Measurements from ENCODE around the gene AP3S2. TPM values are rescaled to one million over a fixed set of nuclear protein-coding genes. Genes with fewer than 3 reads are reported as not detected.
A peak's percentile ranks its signal among the peaks of the same experiment; 100 is the strongest.
"Not testable (repeated sequence)": the region's sequence is repeated elsewhere in the genome, so short reads cannot be mapped to it uniquely, and the experiment has no call there.

AP3S2 gene
- total RNA-seq, 2 donors from 2014 or later: 33.0 to 35.6 TPM

GRCh38 chr15:89795996-89796395 lies 97.8 kb downstream of the AP3S2 start:
- DNase-seq (no peak), ATAC-seq (no peak)
- intact Hi-C loops (cut with DNase I): no loop called here

- DNase-seq (no peak), ATAC-seq (peak; percentile 38 to 50)
- intact Hi-C loops (cut with DNase I): no loop called here
Observed at GRCh38 chr15:89794627-89795241, 99.1 kb downstream of the AP3S2 start.

- DNase-seq: no peak
- intact Hi-C loops (cut with DNase I): loop anchor here in 1 of 2 donors (2.0 kb wide), 1 partner anchor 23 kb away; the partner anchor contains the start of gene ANPEP
- ATAC-seq: no peak
Observed at GRCh38 chr15:89792106-89792805, 101.5 kb downstream of the AP3S2 start.

- no peak for DNase-seq
- ATAC-seq: no peak
- intact Hi-C loops (cut with DNase I): no loop called here
Observed at GRCh38 chr15:89790661-89791060, 103.1 kb downstream of the AP3S2 start.

GRCh38 chr15:89790206-89790605 lies 103.6 kb downstream of the AP3S2 start:
- no peak for DNase-seq
- intact Hi-C loops (cut with DNase I): no loop called here
- ATAC-seq: no peak

- DNase-seq; ATAC-seq; intact Hi-C loops (cut with DNase I): not testable (repeated sequence)
Observed at GRCh38 chr15:89788585-89788984, 105.2 kb downstream of the AP3S2 start.

- DNase-seq (no peak), ATAC-seq (no peak)
- intact Hi-C loops (cut with DNase I): no loop called here
Observed at GRCh38 chr15:89787944-89788343, 105.8 kb downstream of the AP3S2 start.

- ATAC-seq: no peak
- intact Hi-C loops (cut with DNase I): no loop called here
- DNase-seq: no peak
Observed at GRCh38 chr15:89785774-89786140, 108.0 kb downstream of the AP3S2 start.

- DNase-seq: no peak
- no peak for ATAC-seq
Observed at GRCh38 chr15:89785064-89785773, 108.6 kb downstream of the AP3S2 start.

GRCh38 chr15:89784686-89784960 lies 109.2 kb downstream of the AP3S2 start:
- ATAC-seq (no peak), DNase-seq (no peak)
- intact Hi-C loops (cut with DNase I): no loop called here

More at GRCh38 chr15:89785064-89785773, 108.6 kb downstream of the AP3S2 start:
- intact Hi-C loops (cut with DNase I): no loop called here

GRCh38 chr15:89783861-89784685 lies 109.7 kb downstream of the AP3S2 start:
- intact Hi-C loops (cut with DNase I): no loop called here
- ATAC-seq (no peak), DNase-seq (no peak)

GRCh38 chr15:89783111-89783860 lies 110.5 kb downstream of the AP3S2 start:
- DNase-seq (no peak), ATAC-seq (peak; percentile 61 to 78)
- intact Hi-C loops (cut with DNase I): no loop called here

- DNase-seq; ATAC-seq; intact Hi-C loops (cut with DNase I): not testable (repeated sequence)
Observed at GRCh38 chr15:89782619-89782950, 111.2 kb downstream of the AP3S2 start.

- intact Hi-C loops (cut with DNase I): no loop called here
- ATAC-seq: peak in 1 of 2 donors; percentile 24
- no peak for DNase-seq
Observed at GRCh38 chr15:89781891-89782618, 111.7 kb downstream of the AP3S2 start.

- DNase-seq (no peak), ATAC-seq (no peak)
- intact Hi-C loops (cut with DNase I): no loop called here
Observed at GRCh38 chr15:89781055-89781454, 112.7 kb downstream of the AP3S2 start.

- DNase-seq (no peak), ATAC-seq (no peak)
- intact Hi-C loops (cut with DNase I): no loop called here
Observed at GRCh38 chr15:89780601-89781000, 113.2 kb downstream of the AP3S2 start.

Data from left cardiac atrium (tissue), 4 donors.